K562 (cell line): ENCODE results near the gene ATP9A. TPM values are rescaled to one million over a fixed set of nuclear protein-coding genes. Genes with fewer than 3 reads are reported as not detected.
A peak's percentile ranks its signal among the peaks of the same experiment; 100 is the strongest.

Source experiments
- ATF1 ChIP-seq, 2 experiments: fragments of 450-650 bp in 1 of 2; IDR thresholded peaks; 2 replicates each; pipeline ENCODE4 v1.6.1; 2016; ENCODE audit warnings: missing compliant biosample characterization in 1 of 2, missing genetic modification characterization in 1 of 2
- BCLAF1 ChIP-seq, 2 experiments: fragments of 450-650 bp in 1 of 2; IDR thresholded peaks; 2 replicates each; pipeline ENCODE4 v1.6.1; 2011 to 2017; ENCODE audit warnings: low read depth in 2 of 2, antibody characterized with exemption in 1 of 2, borderline replicate concordance in 1 of 2, low read length in 1 of 2, mild to moderate bottlenecking in 1 of 2, mixed read lengths in 1 of 2; ENCODE audit not compliant: control insufficient read depth in 1 of 2
- ESRRB ChIP-seq: fragments of 250-450 bp; sonication (Bioruptor Pico); IDR thresholded peaks from 2 replicates; pipeline ENCODE4 v1.5.0; 2020; ENCODE audit warnings: mild to moderate bottlenecking, moderate library complexity, borderline replicate concordance
- HNRNPH1 ChIP-seq: fragments of 200-400 bp; formaldehyde crosslinking; optimal IDR thresholded peaks from 2 replicates; pipeline ENCODE3; 2017; ENCODE audit warnings: low read depth, mild to moderate bottlenecking, low read length, moderate library complexity
- JUND ChIP-seq, 2 experiments: IDR thresholded peaks; 2 replicates in 1 of 2; 3 replicates in 1 of 2; pipeline ENCODE4 v1.6.1; 2011; ENCODE audit warnings: borderline replicate concordance in 2 of 2, low read depth in 2 of 2, low read length in 2 of 2, improper control_type of control experiment in 1 of 2, missing biosample characterization in 1 of 2, missing genetic modification characterization in 1 of 2, missing genetic modification reagents in 1 of 2
- L3MBTL2 ChIP-seq: fragments of 450-650 bp; IDR thresholded peaks from 2 replicates; pipeline ENCODE4 v1.6.1; 2016; ENCODE audit warnings: mild to moderate bottlenecking, moderate library complexity
- MAFG ChIP-seq: fragments of 450-650 bp; conservative IDR thresholded peaks from 2 replicates; pipeline ENCODE4 v1.6.1; 2016; ENCODE audit warnings: missing genetic modification characterization, missing compliant biosample characterization
- NONO ChIP-seq, 2 experiments: fragments of 200-400 bp in 1 of 2; fragments of 450-650 bp in 1 of 2; formaldehyde crosslinking in 1 of 2; IDR thresholded peaks; 2 replicates each; pipeline ENCODE4 v1.6.1; 2017; ENCODE audit warnings: low read depth in 2 of 2, mild to moderate bottlenecking in 2 of 2, moderate library complexity in 2 of 2, low read length in 1 of 2
- PHF20 ChIP-seq: fragments of 450-650 bp; IDR thresholded peaks from 2 replicates; pipeline ENCODE4 v1.6.1; 2018; ENCODE audit not compliant: partially characterized antibody
- PREB ChIP-seq: sonication (generic); formaldehyde crosslinking; IDR thresholded peaks from 2 replicates; pipeline ENCODE4 v1.8.1; 2023; ENCODE audit warnings: mild to moderate bottlenecking, missing genetic modification reagents
- RBM22 ChIP-seq: fragments of 200-400 bp; formaldehyde crosslinking; IDR thresholded peaks from 2 replicates; pipeline ENCODE4 v1.6.1; 2018; ENCODE audit warnings: low read length, low read depth; ENCODE audit not compliant: poor library complexity, severe bottlenecking
- ZNF184 ChIP-seq: sonication (generic); formaldehyde crosslinking; IDR thresholded peaks from 2 replicates; pipeline ENCODE4 v1.5.0; 2020; ENCODE audit warnings: missing genetic modification reagents
- ZNF282 ChIP-seq: sonication (generic); formaldehyde crosslinking; IDR thresholded peaks from 2 replicates; pipeline ENCODE4 v1.8.1; 2023; ENCODE audit warnings: missing genetic modification reagents
- ZNF436 ChIP-seq: fragments of 250-450, 450-650 bp; sonication (Bioruptor Pico); formaldehyde crosslinking; IDR thresholded peaks from 2 replicates; pipeline ENCODE4 v1.7.0; 2020; ENCODE audit warnings: mild to moderate bottlenecking
- ZNF76 ChIP-seq: fragments of 250-450 bp; sonication (Bioruptor Pico); IDR thresholded peaks from 2 replicates; pipeline ENCODE4 v1.4.0; 2020; ENCODE audit warnings: mild to moderate bottlenecking, moderate library complexity, borderline replicate concordance
- polyA plus RNA-seq, 8 experiments: library from polyadenylated mRNA; depleted of rRNA in 4 of 8; stranded (reverse) in 5 of 8; unstranded in 3 of 8; fragments of >200 nt; fragmentation: Nextera tagmentation in 2 of 8; fragmentation: Illumina TruSeq in 1 of 8; extraction: Ambion mirVana in 2 of 8; extraction: Trizol in 1 of 8; gene quantifications; 2 replicates each; pipeline versions ENCODE4 v1.2.1 to v1.2.3, GENCODE V29; 2011 to 2014; ENCODE audit warnings: inconsistent platforms in 1 of 8, missing spikeins in 1 of 8
- total RNA-seq, 7 experiments: library from RNA; depleted of rRNA in 6 of 7; stranded (reverse); fragments of >200 nt in 6 of 7; fragmentation: Illumina TruSeq in 2 of 7; extraction: Trizol in 2 of 7; gene quantifications; 2 replicates each; pipeline versions ENCODE4 v1.2.1 to v1.2.3, GENCODE V29; 2011 to 2021; ENCODE audit warnings: low replicate concordance in 1 of 7
- TF ChIP-seq, protein P1 (sequence below): fragments of 450-650 bp; IDR thresholded peaks from 2 replicates; pipeline ENCODE4 v1.7.0; 2016; ENCODE audit warnings: borderline replicate concordance
- TF ChIP-seq, protein P2 (sequence below): fragments of 250-450 bp; sonication (Bioruptor Pico); IDR thresholded peaks from 2 replicates; pipeline ENCODE4 v1.5.0; 2021
- TF ChIP-seq, protein P3 (sequence below): fragments of 450-650 bp; formaldehyde crosslinking; conservative IDR thresholded peaks from 2 replicates; pipeline ENCODE4 v1.4.0; 2022; ENCODE audit warnings: mild to moderate bottlenecking, missing genetic modification characterization

The ATP9A gene
- total and polyA plus RNA-seq, 9 of the 15 experiments (the other 6 are each of a cell fraction or from before 2014, with no cell fraction given), result 0.18 to 0.62 (median 0.29) TPM

DNA sequence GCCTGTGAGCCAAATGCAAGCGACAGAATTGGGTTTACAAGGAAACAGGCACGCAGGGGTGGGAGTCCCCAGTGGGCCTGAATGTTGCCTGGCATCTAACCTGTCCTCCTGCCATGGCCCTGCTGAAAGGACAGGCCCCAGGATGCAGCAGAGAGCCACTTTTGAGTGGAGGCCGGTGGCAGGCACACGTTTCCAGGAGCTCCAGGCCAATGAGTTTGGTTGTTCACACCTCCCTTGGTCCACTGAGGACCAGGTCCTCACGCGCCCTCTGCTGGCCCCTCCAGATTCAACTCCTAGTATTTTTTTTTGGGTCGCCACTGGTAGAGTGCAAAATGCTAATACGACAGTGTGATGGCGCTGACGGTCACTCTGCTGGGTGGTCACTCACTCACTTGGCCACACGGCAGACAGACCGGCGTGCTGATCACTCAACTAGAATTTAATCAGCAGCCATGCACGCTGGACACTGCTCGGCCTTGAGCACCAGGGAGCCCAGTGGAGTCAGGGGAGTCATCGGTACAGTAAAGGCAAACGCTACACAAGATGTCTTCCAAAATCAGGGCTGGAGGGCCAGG is 143.9 kb downstream of the ATP9A start (continued):
- TF ChIP-seq JUND (IDR thresholded peaks at IDR 0.05; ENCODE audit: borderline replicate concordance, low read depth, low read length), result 0 out of 2 replicates have a peak, but pooled peaks have one; percentile 18
- no peak for TF ChIP-seq JUND (tag; IDR thresholded peaks at IDR 0.05; ENCODE audit: borderline replicate concordance, low read depth, low read length)
- 0 out of 4 replicates have a peak, but pooled peaks of 1 of the 2 experiments have one; percentile 13 for TF ChIP-seq NONO (IDR thresholded peaks at IDR 0.05; ENCODE audit: low read depth in 2 of 2, low read length in 1 of 2)
- TF ChIP-seq ESRRB (CRISPR knock-in tag), result no peak
- TF ChIP-seq ZNF436 (CRISPR knock-in tag), result no peak
- TF ChIP-seq PREB (CRISPR knock-in tag), result no peak
- TF ChIP-seq HNRNPH1, result no peak
- TF ChIP-seq ZNF76 (CRISPR knock-in tag), result no peak
- TF ChIP-seq, protein P1, sequence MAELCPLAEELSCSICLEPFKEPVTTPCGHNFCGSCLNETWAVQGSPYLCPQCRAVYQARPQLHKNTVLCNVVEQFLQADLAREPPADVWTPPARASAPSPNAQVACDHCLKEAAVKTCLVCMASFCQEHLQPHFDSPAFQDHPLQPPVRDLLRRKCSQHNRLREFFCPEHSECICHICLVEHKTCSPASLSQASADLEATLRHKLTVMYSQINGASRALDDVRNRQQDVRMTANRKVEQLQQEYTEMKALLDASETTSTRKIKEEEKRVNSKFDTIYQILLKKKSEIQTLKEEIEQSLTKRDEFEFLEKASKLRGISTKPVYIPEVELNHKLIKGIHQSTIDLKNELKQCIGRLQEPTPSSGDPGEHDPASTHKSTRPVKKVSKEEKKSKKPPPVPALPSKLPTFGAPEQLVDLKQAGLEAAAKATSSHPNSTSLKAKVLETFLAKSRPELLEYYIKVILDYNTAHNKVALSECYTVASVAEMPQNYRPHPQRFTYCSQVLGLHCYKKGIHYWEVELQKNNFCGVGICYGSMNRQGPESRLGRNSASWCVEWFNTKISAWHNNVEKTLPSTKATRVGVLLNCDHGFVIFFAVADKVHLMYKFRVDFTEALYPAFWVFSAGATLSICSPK, result no peak
- TF ChIP-seq, protein P2, sequence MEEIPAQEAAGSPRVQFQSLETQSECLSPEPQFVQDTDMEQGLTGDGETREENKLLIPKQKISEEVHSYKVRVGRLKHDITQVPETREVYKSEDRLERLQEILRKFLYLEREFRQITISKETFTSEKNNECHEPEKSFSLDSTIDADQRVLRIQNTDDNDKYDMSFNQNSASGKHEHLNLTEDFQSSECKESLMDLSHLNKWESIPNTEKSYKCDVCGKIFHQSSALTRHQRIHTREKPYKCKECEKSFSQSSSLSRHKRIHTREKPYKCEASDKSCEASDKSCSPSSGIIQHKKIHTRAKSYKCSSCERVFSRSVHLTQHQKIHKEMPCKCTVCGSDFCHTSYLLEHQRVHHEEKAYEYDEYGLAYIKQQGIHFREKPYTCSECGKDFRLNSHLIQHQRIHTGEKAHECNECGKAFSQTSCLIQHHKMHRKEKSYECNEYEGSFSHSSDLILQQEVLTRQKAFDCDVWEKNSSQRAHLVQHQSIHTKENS (CRISPR knock-in tag), result no peak
- no peak for TF ChIP-seq ZNF282 (CRISPR knock-in tag)
- TF ChIP-seq PHF20, result peak; percentile 23
- TF ChIP-seq ATF1 (CRISPR knock-in tag; IDR thresholded peaks at IDR 0.05), result no peak
- TF ChIP-seq ATF1 (tag; IDR thresholded peaks at IDR 0.05), result 0 out of 2 replicates have a peak, but pooled peaks have one; percentile 29
- TF ChIP-seq, protein P3, sequence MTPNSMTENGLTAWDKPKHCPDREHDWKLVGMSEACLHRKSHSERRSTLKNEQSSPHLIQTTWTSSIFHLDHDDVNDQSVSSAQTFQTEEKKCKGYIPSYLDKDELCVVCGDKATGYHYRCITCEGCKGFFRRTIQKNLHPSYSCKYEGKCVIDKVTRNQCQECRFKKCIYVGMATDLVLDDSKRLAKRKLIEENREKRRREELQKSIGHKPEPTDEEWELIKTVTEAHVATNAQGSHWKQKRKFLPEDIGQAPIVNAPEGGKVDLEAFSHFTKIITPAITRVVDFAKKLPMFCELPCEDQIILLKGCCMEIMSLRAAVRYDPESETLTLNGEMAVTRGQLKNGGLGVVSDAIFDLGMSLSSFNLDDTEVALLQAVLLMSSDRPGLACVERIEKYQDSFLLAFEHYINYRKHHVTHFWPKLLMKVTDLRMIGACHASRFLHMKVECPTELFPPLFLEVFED (CRISPR knock-in tag), result no peak
- TF ChIP-seq L3MBTL2, result peak; percentile 94
- TF ChIP-seq ZNF184 (CRISPR knock-in tag), result no peak
- no peak for TF ChIP-seq MAFG
- TF ChIP-seq RBM22, result no peak
- TF ChIP-seq BCLAF1 (IDR thresholded peaks at IDR 0.05; ENCODE audit: borderline replicate concordance in 1 of 2, control insufficient read depth in 1 of 2, low read depth in 2 of 2, low read length in 1 of 2), result no peak
